H1 (cell line): ENCODE measurements around the gene FAM222B. TPM values are rescaled to one million over a fixed set of nuclear protein-coding genes. Genes with fewer than 3 reads are reported as not detected.

Experiments used
- ATF2 ChIP-seq: IDR thresholded peaks from 2 replicates; pipeline ENCODE4 v1.6.1; 2012; ENCODE audit warnings: low read length, inconsistent platforms
- CBX5 ChIP-seq: fragments of 300-800, 300-1000 bp; sonication (generic); IDR thresholded peaks from 2 replicates; pipeline ENCODE4 v1.7.1; 2016; ENCODE audit warnings: antibody characterized with exemption, low read length, low read depth
- CEBPB ChIP-seq: IDR thresholded peaks from 2 replicates; pipeline ENCODE4 v1.6.1; 2012; ENCODE audit warnings: low read depth, low read length
- CREB1 ChIP-seq: IDR thresholded peaks from 2 replicates; pipeline ENCODE4 v1.6.1; 2012; ENCODE audit warnings: inconsistent platforms
- EGR1 ChIP-seq: IDR thresholded peaks from 2 replicates; pipeline ENCODE4 v1.6.1; 2011; ENCODE audit warnings: low read depth, low read length, borderline replicate concordance
- EZH2 ChIP-seq: fragments of 200-600 bp; sonication (generic); IDR thresholded peaks from 2 replicates; pipeline ENCODE4 v1.7.1; 2012; ENCODE audit warnings: low read depth, mild to moderate bottlenecking, moderate library complexity, low read length, inconsistent platforms; ENCODE audit not compliant: severe bottlenecking
- JUN ChIP-seq: IDR thresholded peaks from 2 replicates; pipeline ENCODE4 v1.6.1; 2011; ENCODE audit warnings: low read depth, mild to moderate bottlenecking, improper control_type of control experiment, low read length
- JUND ChIP-seq: IDR thresholded peaks from 2 replicates; pipeline ENCODE4 v1.6.1; 2011; ENCODE audit warnings: mild to moderate bottlenecking, improper control_type of control experiment, low read length
- NANOG ChIP-seq: IDR thresholded peaks from 2 replicates; pipeline ENCODE4 v1.6.1; 2011; ENCODE audit warnings: low read length, low read depth, mild to moderate bottlenecking, inconsistent platforms; ENCODE audit not compliant: insufficient read depth, poor library complexity, severe bottlenecking
- PHF8 ChIP-seq: fragments of 200-600 bp; sonication (generic); conservative IDR thresholded peaks from 2 replicates; pipeline ENCODE4 v1.7.1; 2012; ENCODE audit warnings: low read depth, mild to moderate bottlenecking, inconsistent platforms, low read length, moderate library complexity
- POU5F1 ChIP-seq: IDR thresholded peaks from 2 replicates; pipeline ENCODE4 v1.6.1; 2011; ENCODE audit warnings: low read depth, mild to moderate bottlenecking, low read length, moderate library complexity
- SIN3A ChIP-seq, 2 experiments: IDR thresholded peaks in 1 of 2; conservative IDR thresholded peaks in 1 of 2; 2 replicates each; pipeline ENCODE4 v1.6.1; 2011 to 2012; ENCODE audit warnings: low read length in 2 of 2, improper control_type of control experiment in 1 of 2, low read depth in 1 of 2, mild to moderate bottlenecking in 1 of 2
- SRF ChIP-seq: IDR thresholded peaks from 2 replicates; pipeline ENCODE4 v1.6.1; 2011; ENCODE audit warnings: mild to moderate bottlenecking, low read depth, low read length, moderate library complexity
- SUZ12 ChIP-seq: fragments of 200-600 bp; sonication (generic); IDR thresholded peaks from 2 replicates; pipeline ENCODE4 v1.6.1; 2012; ENCODE audit warnings: mild to moderate bottlenecking, inconsistent platforms, low read length, moderate library complexity, mixed read lengths
- TAF1 ChIP-seq: IDR thresholded peaks from 2 replicates; pipeline ENCODE4 v1.6.1; 2011; ENCODE audit warnings: mild to moderate bottlenecking, low read depth, low read length
- YY1 ChIP-seq: IDR thresholded peaks from 2 replicates; pipeline ENCODE4 v1.6.1; 2011; ENCODE audit warnings: low read depth, mild to moderate bottlenecking, low read length
- polyA plus RNA-seq, 7 experiments: library from polyadenylated mRNA; depleted of rRNA in 3 of 7; stranded (reverse) in 5 of 7; unstranded in 2 of 7; fragments of >200 nt in 5 of 7; fragments of 200-250 nt in 2 of 7; gene quantifications; 1 replicate in 5 of 7; 2 replicates in 1 of 7; 4 replicates in 1 of 7; pipeline versions ENCODE4 v1.2.1 to v1.2.3, GENCODE V29; 2011 to 2013; ENCODE audit warnings: missing spikeins in 2 of 7, mixed read lengths in 2 of 7
- total RNA-seq: library from RNA; stranded (reverse); fragmentation: NEBNext Ultra II Directional; extraction: Animal tissue kit (Norgen Biotek cat#: 25700); gene quantifications from 2 replicates; pipeline ENCODE4 v1.2.1, GENCODE V29; 2021

FAM222B gene
- total and polyA plus RNA-seq, 2 of the 8 experiments (the other 6 are each of a cell fraction or from before 2014, with no cell fraction given), result 42.1 to 81.7 TPM

GRCh38 chr17:28712032-28712704, 130.4 kb downstream of the FAM222B start (continued):
- TF ChIP-seq ATF2, result no peak
- TF ChIP-seq PHF8, result peak; percentile 50
- no peak for TF ChIP-seq POU5F1
- TF ChIP-seq JUN, result no peak
- TF ChIP-seq SIN3A (conservative IDR thresholded peaks at IDR 0.05 in 1 of 2, IDR thresholded peaks at IDR 0.05 in 1 of 2; ENCODE audit: low read depth in 1 of 2, low read length in 2 of 2), result 0 out of 4 replicates have a peak, but pooled peaks of 1 of the 2 experiments have one; percentile 5
- no peak for TF ChIP-seq NANOG
- TF ChIP-seq TAF1, result peak; percentile 39; the same call in 1 of the 2 replicates
- TF ChIP-seq EGR1, result no peak
- no peak for TF ChIP-seq SUZ12
- no peak for TF ChIP-seq SRF
- peak; percentile 75; the same call in 1 of the 2 replicates for TF ChIP-seq YY1
- TF ChIP-seq EZH2, result no peak
- no peak for TF ChIP-seq CBX5
- TF ChIP-seq CREB1, result no peak
- no peak for TF ChIP-seq JUND
- no peak for TF ChIP-seq CEBPB
